ENCODE data around the gene TLR6. TPM values are rescaled to one million over a fixed set of nuclear protein-coding genes. Genes with fewer than 3 reads are reported as not detected.

The TLR6 gene
- total and polyA plus RNA-seq, 4 donors, result 0.26 to 2.1 (median 1.3) TPM

DNA sequence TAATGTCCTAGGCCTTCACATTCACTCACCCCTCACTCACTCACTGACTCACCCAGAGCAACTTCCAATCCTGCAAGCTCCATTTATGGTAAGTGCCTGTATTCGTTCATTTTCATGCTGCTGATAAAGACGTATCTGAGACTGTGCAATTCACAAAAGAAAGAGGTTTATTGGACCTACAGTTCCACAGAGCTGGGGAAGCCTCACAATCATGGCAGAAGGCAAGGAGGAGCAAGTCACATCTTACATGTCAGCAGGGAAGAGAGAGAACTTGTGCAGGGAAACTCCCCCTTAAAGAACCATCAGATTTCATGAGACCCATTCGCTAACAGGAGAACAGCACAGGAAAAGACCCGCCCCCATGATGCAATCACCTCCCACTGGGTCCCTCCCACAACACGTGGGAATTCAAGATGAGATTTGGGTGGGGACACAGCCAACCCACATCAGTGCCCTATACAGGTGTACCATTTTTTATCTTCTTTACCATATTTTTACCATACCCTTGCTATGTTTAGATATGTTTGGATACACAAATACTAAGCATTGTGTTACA lies 33.8 kb downstream of the TLR6 start:
- Histone ChIP-seq H3K36me3 (ENCODE audit: control insufficient read depth in 4 of 4, insufficient read depth in 3 of 4, low read depth in 1 of 4, low read length in 3 of 4) (no peaks in the 10 kb centered on the region), H3K27me3 (ENCODE audit: control insufficient read depth in 4 of 4, insufficient read depth in 4 of 4, low read length in 3 of 4) (no peaks in the 10 kb centered on the region), H3K4me3 (ENCODE audit: low read depth in 1 of 3, low read length in 3 of 3) (no peak overlapping the region), H3K9me3 (ENCODE audit: control insufficient read depth in 4 of 4, low read length in 3 of 4) (no peaks in the 10 kb centered on the region), H3K9ac (ENCODE audit: low read depth in 1 of 2, low read length in 2 of 2) (no peak overlapping the region), H3K4me1 (ENCODE audit: control insufficient read depth in 4 of 4, insufficient read depth in 4 of 4, low read length in 3 of 4) (no peaks in the 10 kb centered on the region), H3K27ac (ENCODE audit: low read depth in 1 of 2, low read length in 2 of 2) (no peak overlapping the region)
- 88% methylated on average over 5 of the region's 5 CpGs for WGBS
- no peak for DNase-seq (ENCODE audit: low spot score)
- no peak for TF ChIP-seq TAF1 (conservative IDR thresholded peaks at IDR 0.05)
- TF ChIP-seq YY1 (IDR thresholded peaks at IDR 0.05), result no peak
- TF ChIP-seq JUND (IDR thresholded peaks at IDR 0.05), result no peak
- TF ChIP-seq SP1 (IDR thresholded peaks at IDR 0.05), result no peak
- TF ChIP-seq, protein P1, sequence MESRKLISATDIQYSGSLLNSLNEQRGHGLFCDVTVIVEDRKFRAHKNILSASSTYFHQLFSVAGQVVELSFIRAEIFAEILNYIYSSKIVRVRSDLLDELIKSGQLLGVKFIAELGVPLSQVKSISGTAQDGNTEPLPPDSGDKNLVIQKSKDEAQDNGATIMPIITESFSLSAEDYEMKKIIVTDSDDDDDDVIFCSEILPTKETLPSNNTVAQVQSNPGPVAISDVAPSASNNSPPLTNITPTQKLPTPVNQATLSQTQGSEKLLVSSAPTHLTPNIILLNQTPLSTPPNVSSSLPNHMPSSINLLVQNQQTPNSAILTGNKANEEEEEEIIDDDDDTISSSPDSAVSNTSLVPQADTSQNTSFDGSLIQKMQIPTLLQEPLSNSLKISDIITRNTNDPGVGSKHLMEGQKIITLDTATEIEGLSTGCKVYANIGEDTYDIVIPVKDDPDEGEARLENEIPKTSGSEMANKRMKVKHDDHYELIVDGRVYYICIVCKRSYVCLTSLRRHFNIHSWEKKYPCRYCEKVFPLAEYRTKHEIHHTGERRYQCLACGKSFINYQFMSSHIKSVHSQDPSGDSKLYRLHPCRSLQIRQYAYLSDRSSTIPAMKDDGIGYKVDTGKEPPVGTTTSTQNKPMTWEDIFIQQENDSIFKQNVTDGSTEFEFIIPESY (IDR thresholded peaks at IDR 0.05), result no peak
- no peak for TF ChIP-seq FOXA1 (IDR thresholded peaks at IDR 0.05)
- TF ChIP-seq FOXA2 (IDR thresholded peaks at IDR 0.05), result no peak
- TF ChIP-seq RAD21 (IDR thresholded peaks at IDR 0.05), result no peak
- no peak for TF ChIP-seq GABPA (IDR thresholded peaks at IDR 0.05 in 1 of 2, conservative IDR thresholded peaks at IDR 0.05 in 1 of 2)
- no peak for TF ChIP-seq RXRA (IDR thresholded peaks at IDR 0.05)
- no peak for TF ChIP-seq NR2F2 (IDR thresholded peaks at IDR 0.05)
- no peak for TF ChIP-seq EGR1 (IDR thresholded peaks at IDR 0.05; ENCODE audit: low read depth in 2 of 2)
- TF ChIP-seq, protein P2, sequence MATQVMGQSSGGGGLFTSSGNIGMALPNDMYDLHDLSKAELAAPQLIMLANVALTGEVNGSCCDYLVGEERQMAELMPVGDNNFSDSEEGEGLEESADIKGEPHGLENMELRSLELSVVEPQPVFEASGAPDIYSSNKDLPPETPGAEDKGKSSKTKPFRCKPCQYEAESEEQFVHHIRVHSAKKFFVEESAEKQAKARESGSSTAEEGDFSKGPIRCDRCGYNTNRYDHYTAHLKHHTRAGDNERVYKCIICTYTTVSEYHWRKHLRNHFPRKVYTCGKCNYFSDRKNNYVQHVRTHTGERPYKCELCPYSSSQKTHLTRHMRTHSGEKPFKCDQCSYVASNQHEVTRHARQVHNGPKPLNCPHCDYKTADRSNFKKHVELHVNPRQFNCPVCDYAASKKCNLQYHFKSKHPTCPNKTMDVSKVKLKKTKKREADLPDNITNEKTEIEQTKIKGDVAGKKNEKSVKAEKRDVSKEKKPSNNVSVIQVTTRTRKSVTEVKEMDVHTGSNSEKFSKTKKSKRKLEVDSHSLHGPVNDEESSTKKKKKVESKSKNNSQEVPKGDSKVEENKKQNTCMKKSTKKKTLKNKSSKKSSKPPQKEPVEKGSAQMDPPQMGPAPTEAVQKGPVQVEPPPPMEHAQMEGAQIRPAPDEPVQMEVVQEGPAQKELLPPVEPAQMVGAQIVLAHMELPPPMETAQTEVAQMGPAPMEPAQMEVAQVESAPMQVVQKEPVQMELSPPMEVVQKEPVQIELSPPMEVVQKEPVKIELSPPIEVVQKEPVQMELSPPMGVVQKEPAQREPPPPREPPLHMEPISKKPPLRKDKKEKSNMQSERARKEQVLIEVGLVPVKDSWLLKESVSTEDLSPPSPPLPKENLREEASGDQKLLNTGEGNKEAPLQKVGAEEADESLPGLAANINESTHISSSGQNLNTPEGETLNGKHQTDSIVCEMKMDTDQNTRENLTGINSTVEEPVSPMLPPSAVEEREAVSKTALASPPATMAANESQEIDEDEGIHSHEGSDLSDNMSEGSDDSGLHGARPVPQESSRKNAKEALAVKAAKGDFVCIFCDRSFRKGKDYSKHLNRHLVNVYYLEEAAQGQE (IDR thresholded peaks at IDR 0.05), result no peak
- no peak for TF ChIP-seq HNF4A (conservative IDR thresholded peaks at IDR 0.05)
- TF ChIP-seq, protein P3, sequence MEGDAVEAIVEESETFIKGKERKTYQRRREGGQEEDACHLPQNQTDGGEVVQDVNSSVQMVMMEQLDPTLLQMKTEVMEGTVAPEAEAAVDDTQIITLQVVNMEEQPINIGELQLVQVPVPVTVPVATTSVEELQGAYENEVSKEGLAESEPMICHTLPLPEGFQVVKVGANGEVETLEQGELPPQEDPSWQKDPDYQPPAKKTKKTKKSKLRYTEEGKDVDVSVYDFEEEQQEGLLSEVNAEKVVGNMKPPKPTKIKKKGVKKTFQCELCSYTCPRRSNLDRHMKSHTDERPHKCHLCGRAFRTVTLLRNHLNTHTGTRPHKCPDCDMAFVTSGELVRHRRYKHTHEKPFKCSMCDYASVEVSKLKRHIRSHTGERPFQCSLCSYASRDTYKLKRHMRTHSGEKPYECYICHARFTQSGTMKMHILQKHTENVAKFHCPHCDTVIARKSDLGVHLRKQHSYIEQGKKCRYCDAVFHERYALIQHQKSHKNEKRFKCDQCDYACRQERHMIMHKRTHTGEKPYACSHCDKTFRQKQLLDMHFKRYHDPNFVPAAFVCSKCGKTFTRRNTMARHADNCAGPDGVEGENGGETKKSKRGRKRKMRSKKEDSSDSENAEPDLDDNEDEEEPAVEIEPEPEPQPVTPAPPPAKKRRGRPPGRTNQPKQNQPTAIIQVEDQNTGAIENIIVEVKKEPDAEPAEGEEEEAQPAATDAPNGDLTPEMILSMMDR (IDR thresholded peaks at IDR 0.05; ENCODE audit: low read depth, low read length, missing input control), result no peak
- TF ChIP-seq HNF4G (IDR thresholded peaks at IDR 0.05), result no peak
- TF ChIP-seq, protein P4, sequence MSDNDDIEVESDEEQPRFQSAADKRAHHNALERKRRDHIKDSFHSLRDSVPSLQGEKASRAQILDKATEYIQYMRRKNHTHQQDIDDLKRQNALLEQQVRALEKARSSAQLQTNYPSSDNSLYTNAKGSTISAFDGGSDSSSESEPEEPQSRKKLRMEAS (IDR thresholded peaks at IDR 0.05), result no peak
- TF ChIP-seq, protein P5, sequence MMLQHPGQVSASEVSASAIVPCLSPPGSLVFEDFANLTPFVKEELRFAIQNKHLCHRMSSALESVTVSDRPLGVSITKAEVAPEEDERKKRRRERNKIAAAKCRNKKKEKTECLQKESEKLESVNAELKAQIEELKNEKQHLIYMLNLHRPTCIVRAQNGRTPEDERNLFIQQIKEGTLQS (IDR thresholded peaks at IDR 0.05), result no peak
